WTC11 (cell line): Measurements from ENCODE around the gene CEACAM16. TPM values are rescaled to one million over a fixed set of nuclear protein-coding genes. Genes with fewer than 3 reads are reported as not detected.

ENCODE experiments used
- ATAC-seq: fragments of 200-7000 bp; cut with Tn5 transposase; 2 replicates; pipeline ENCODE4 v1.10.0; 2021; ENCODE audit warnings: mild to moderate bottlenecking, moderate library complexity
- CTCF ChIA-PET: fragments of 300-600 bp; sonication (Branson Sonifier 250); formaldehyde crosslinking; loops from one replicate; lab custom pipeline; 2021; ENCODE audit warnings: antibody characterized with exemption; lab: Charles Lee
- POLR2A ChIA-PET: fragments of 350-600 bp; sonication (Branson Sonifier 250); formaldehyde crosslinking; loops from one replicate; lab custom pipeline; 2021; ENCODE audit warnings: antibody characterized with exemption; lab: Charles Lee
- DNase-seq: peaks from one replicate; pipeline ENCODE4 v3.0.0; 2021; ENCODE audit warnings: low spot score
- H3K27ac Mint-ChIP-seq: 2 replicates; pipeline ENCODE4 v1.8.0; 2021; ENCODE audit warnings: mixed read lengths
- H3K27me3 Mint-ChIP-seq: 2 replicates; pipeline ENCODE4 v1.8.0; 2021; ENCODE audit warnings: low read depth, mild to moderate bottlenecking, moderate library complexity, mixed read lengths
- H3K36me3 Mint-ChIP-seq: 2 replicates; pipeline ENCODE4 v1.8.0; 2021; ENCODE audit warnings: mixed read lengths
- H3K4me1 Mint-ChIP-seq: 2 replicates; pipeline ENCODE4 v1.8.0; 2022; ENCODE audit warnings: mixed read lengths
- H3K4me3 Mint-ChIP-seq: 2 replicates; pipeline ENCODE4 v1.8.0; 2021; ENCODE audit warnings: mild to moderate bottlenecking, moderate library complexity, mixed read lengths
- H3K9me3 Mint-ChIP-seq: 2 replicates; pipeline ENCODE4 v1.8.0; 2021; ENCODE audit warnings: mixed read lengths
- ATF6 ChIP-seq: sonication (generic); formaldehyde crosslinking; IDR thresholded peaks from 2 replicates; pipeline ENCODE4 v1.8.1; 2023; ENCODE audit warnings: mild to moderate bottlenecking, missing genetic modification reagents
- CREM ChIP-seq: sonication (generic); formaldehyde crosslinking; IDR thresholded peaks from 2 replicates; pipeline ENCODE4 v1.8.1; 2022; ENCODE audit warnings: mild to moderate bottlenecking, missing genetic modification reagents, moderate library complexity
- FOXP1 ChIP-seq: sonication (generic); formaldehyde crosslinking; IDR thresholded peaks from 2 replicates; pipeline ENCODE4 v1.8.0; 2022; ENCODE audit warnings: missing genetic modification reagents, mild to moderate bottlenecking, moderate library complexity, borderline replicate concordance
- FOXP4 ChIP-seq: sonication (generic); formaldehyde crosslinking; IDR thresholded peaks from 2 replicates; pipeline ENCODE4 v1.8.0; 2022; ENCODE audit warnings: mild to moderate bottlenecking, missing genetic modification reagents
- GRHL2 ChIP-seq: fragments of 250-450 bp; sonication (Bioruptor Pico); IDR thresholded peaks from 2 replicates; pipeline ENCODE4 v1.8.0; 2022; ENCODE audit warnings: mild to moderate bottlenecking, moderate library complexity; ENCODE audit not compliant: insufficient replicate concordance, severe bottlenecking
- IRF1 ChIP-seq: sonication (generic); formaldehyde crosslinking; IDR thresholded peaks from 2 replicates; pipeline ENCODE4 v1.8.0; 2023; ENCODE audit warnings: missing genetic modification reagents
- KAT7 ChIP-seq: sonication (generic); formaldehyde crosslinking; IDR thresholded peaks from 2 replicates; pipeline ENCODE4 v1.8.1; 2023; ENCODE audit warnings: missing genetic modification reagents, mild to moderate bottlenecking, borderline replicate concordance
- MXD4 ChIP-seq: fragments of 250-450 bp; sonication (Bioruptor Pico); IDR thresholded peaks from 2 replicates; pipeline ENCODE4 v1.8.0; 2021; ENCODE audit warnings: mild to moderate bottlenecking, moderate library complexity, borderline replicate concordance
- MYBL2 ChIP-seq: sonication (generic); formaldehyde crosslinking; IDR thresholded peaks from 2 replicates; pipeline ENCODE4 v1.8.1; 2023; ENCODE audit warnings: mild to moderate bottlenecking, moderate library complexity, missing genetic modification reagents
- NFE2L1 ChIP-seq: sonication (generic); formaldehyde crosslinking; IDR thresholded peaks from 2 replicates; pipeline ENCODE4 v1.8.1; 2023; ENCODE audit warnings: missing genetic modification reagents
- NR1H2 ChIP-seq: sonication (generic); formaldehyde crosslinking; IDR thresholded peaks from 2 replicates; pipeline ENCODE4 v1.9.0; 2021; ENCODE audit warnings: mild to moderate bottlenecking, moderate library complexity, missing genetic modification reagents
- OVOL2 ChIP-seq: fragments of 250-450 bp; sonication (Bioruptor Pico); IDR thresholded peaks from 2 replicates; pipeline ENCODE4 v1.9.0; 2021; ENCODE audit warnings: mild to moderate bottlenecking, borderline replicate concordance
- SOX15 ChIP-seq: fragments of 250-450 bp; sonication (Bioruptor Pico); IDR thresholded peaks from 2 replicates; pipeline ENCODE4 v1.9.0; 2021; ENCODE audit warnings: mild to moderate bottlenecking
- TEAD4 ChIP-seq: sonication (generic); formaldehyde crosslinking; IDR thresholded peaks from 2 replicates; pipeline ENCODE4 v1.8.0; 2022; ENCODE audit warnings: mild to moderate bottlenecking, missing genetic modification reagents
- USF1 ChIP-seq: sonication (generic); formaldehyde crosslinking; IDR thresholded peaks from 2 replicates; pipeline ENCODE4 v1.8.0; 2022; ENCODE audit warnings: mild to moderate bottlenecking, missing genetic modification reagents
- ZNF121 ChIP-seq: sonication (generic); formaldehyde crosslinking; IDR thresholded peaks from 2 replicates; pipeline ENCODE4 v1.8.0; 2023; ENCODE audit warnings: missing genetic modification reagents
- ZNF416 ChIP-seq: fragments of 250-450 bp; sonication (Bioruptor Pico); IDR thresholded peaks from 2 replicates; pipeline ENCODE4 v1.9.0; 2021; ENCODE audit warnings: mild to moderate bottlenecking, inconsistent platforms
- ZNF512 ChIP-seq: sonication (generic); formaldehyde crosslinking; IDR thresholded peaks from 2 replicates; pipeline ENCODE4 v1.8.1; 2022; ENCODE audit warnings: missing genetic modification reagents, borderline replicate concordance
- total RNA-seq: library from RNA; stranded (reverse); gene quantifications from 3 replicates; pipeline ENCODE4 v1.2.3, GENCODE V29; 2021

CEACAM16 gene
- total RNA-seq, 1 experiment from 2014 or later: not detected

- no peak overlapping the region for H3K27ac Mint-ChIP-seq
- H3K9me3 Mint-ChIP-seq: no peaks in the 10 kb centered on the region
- no peak overlapping the region for H3K4me3 Mint-ChIP-seq
- no peak for ATAC-seq
- no peak for TF ChIP-seq ATF6
- no peak for TF ChIP-seq GRHL2
- TF ChIP-seq FOXP1 (CRISPR knock-in tag): no peak
- TF ChIP-seq ZNF512 (CRISPR knock-in tag): no peak
- TF ChIP-seq FOXP4 (CRISPR knock-in tag): no peak
- TF ChIP-seq MYBL2 (CRISPR knock-in tag): no peak
- no peak for TF ChIP-seq OVOL2 (CRISPR knock-in tag)
- no peak for TF ChIP-seq CREM (CRISPR knock-in tag)
- TF ChIP-seq NFE2L1: no peak
- no peak for TF ChIP-seq NR1H2 (CRISPR knock-in tag)
- TF ChIP-seq TEAD4 (CRISPR knock-in tag): no peak
- no peak for TF ChIP-seq KAT7 (CRISPR knock-in tag)
- no peak for TF ChIP-seq MXD4
- no peak for TF ChIP-seq SOX15 (CRISPR knock-in tag)
- no peaks in the 10 kb centered on the region for H3K36me3 Mint-ChIP-seq
- CTCF ChIA-PET: interaction anchor here (1.8 kb wide), 1 partner anchor 37 kb away, joined by 7 read pairs; no protein-coding TSS in a partner anchor
- POLR2A ChIA-PET: no interaction called here
- H3K4me1 Mint-ChIP-seq: peaks cover 12% of the 10 kb centered on the region
- H3K27me3 Mint-ChIP-seq: no peaks in the 10 kb centered on the region; the same call in 1 of the 2 replicates
- no peak for DNase-seq
These were observed 12.1 kb upstream of the CEACAM16 start for GRCh38 chr19:44686896-44687295.

- no peaks in the 10 kb centered on the region for H3K9me3 Mint-ChIP-seq
- H3K36me3 Mint-ChIP-seq: no peaks in the 10 kb centered on the region
- TF ChIP-seq OVOL2 (CRISPR knock-in tag) (no peak), NFE2L1 (no peak), USF1 (CRISPR knock-in tag) (no peak), ZNF121 (CRISPR knock-in tag) (no peak), ZNF416 (no peak), GRHL2 (no peak), IRF1 (no peak)
- H3K4me1 Mint-ChIP-seq: peaks cover 22% of the 10 kb centered on the region
- POLR2A ChIA-PET: no interaction called here
- no peak for ATAC-seq
- no peak overlapping the region for H3K4me3 Mint-ChIP-seq
- no peak overlapping the region for H3K27ac Mint-ChIP-seq
- DNase-seq: no peak
- CTCF ChIA-PET: interaction anchor here (0.8 to 5.8 kb wide), 3 partner anchors 65 to 96 kb away, joined by 3 to 128 read pairs (median 22); no protein-coding TSS in a partner anchor
- H3K27me3 Mint-ChIP-seq: no peaks in the 10 kb centered on the region; the same call in 1 of the 2 replicates
These were observed 11.1 kb upstream of the CEACAM16 start for GRCh38 chr19:44687888-44688287.
